ENCODE measurements around the gene ZNF770. TPM values are rescaled to one million over a fixed set of nuclear protein-coding genes. Genes with fewer than 3 reads are reported as not detected.

Gene ZNF770
- total and polyA plus RNA-seq, 10 donors: 9.9 to 44.4 (median 30.6) TPM

- DNase-seq: peak; percentile 99
- peaks cover 0 to 21% (median 0%) of the 10 kb centered on the region in 6 donors for H3K36me3 ChIP-seq
- no peaks in the 10 kb centered on the region for H3K9me3 ChIP-seq
- intact Hi-C loops (cut with DNase I; ENCODE audit: low total_unique reads): no loop called here
- TF ChIP-seq, protein P1, sequence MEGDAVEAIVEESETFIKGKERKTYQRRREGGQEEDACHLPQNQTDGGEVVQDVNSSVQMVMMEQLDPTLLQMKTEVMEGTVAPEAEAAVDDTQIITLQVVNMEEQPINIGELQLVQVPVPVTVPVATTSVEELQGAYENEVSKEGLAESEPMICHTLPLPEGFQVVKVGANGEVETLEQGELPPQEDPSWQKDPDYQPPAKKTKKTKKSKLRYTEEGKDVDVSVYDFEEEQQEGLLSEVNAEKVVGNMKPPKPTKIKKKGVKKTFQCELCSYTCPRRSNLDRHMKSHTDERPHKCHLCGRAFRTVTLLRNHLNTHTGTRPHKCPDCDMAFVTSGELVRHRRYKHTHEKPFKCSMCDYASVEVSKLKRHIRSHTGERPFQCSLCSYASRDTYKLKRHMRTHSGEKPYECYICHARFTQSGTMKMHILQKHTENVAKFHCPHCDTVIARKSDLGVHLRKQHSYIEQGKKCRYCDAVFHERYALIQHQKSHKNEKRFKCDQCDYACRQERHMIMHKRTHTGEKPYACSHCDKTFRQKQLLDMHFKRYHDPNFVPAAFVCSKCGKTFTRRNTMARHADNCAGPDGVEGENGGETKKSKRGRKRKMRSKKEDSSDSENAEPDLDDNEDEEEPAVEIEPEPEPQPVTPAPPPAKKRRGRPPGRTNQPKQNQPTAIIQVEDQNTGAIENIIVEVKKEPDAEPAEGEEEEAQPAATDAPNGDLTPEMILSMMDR (IDR thresholded peaks at IDR 0.05 in 8 of 11, conservative IDR thresholded peaks at IDR 0.05 in 3 of 11): peak; percentile 79 to 98 (median 94)
- TF ChIP-seq POLR2A (IDR thresholded peaks at IDR 0.05) (peak in 2 of 3 donors; percentile 34 to 45), POLR2AphosphoS5 (IDR thresholded peaks at IDR 0.05) (peak; percentile 91 to 95 (median 92))
- peak within 1 kb of the TSS; percentile 66 to 90 (median 84) for H3K27ac ChIP-seq
- peak within 1 kb of the TSS; percentile 77 to 94 (median 91) for H3K4me3 ChIP-seq
- WGBS, 5 donors: 0 to 2% (median 0%) methylated on average over 24 to 44 of the region's 44 CpGs
- no peaks in the 10 kb centered on the region for H3K27me3 ChIP-seq (replicated peaks in 1 of 7)
- H3K4me1 ChIP-seq: peaks cover 19 to 56% (median 46%) of the 10 kb centered on the region in 6 donors
Measured at GRCh38 chr15:34969340-34970097, 18.6 kb downstream of the ZNF770 start, which contains the start of gene AQR. Gene AQR (minus strand): TSS chr15:34969742. CDS start chr15:34969613, 129 bp downstream.

DNA sequence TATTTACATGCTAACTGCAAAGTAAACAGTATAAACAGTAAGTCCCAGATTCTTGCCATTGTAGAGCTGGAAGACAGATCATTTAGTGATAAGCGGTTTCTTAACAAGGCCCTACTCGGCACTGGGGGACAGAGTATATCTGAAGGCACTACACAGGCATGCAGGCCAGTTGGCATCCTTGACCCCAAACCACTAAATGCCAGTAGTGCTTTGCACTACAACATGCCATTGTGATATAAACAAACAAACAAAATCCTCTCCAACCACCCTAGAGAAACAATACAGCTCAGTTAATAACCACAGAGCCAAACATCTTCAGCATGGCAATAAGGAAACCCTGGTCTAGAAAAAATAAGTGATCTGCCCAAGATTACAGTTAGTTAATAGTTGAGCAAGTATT lies 23.8 kb downstream of the ZNF770 start:
- DNase-seq: no peak
- whole genome bisulfite sequencing, 5 donors: 87 to 98% (median 94%) methylated on average over 2 of the region's 2 CpGs
- H3K27me3 ChIP-seq (replicated peaks in 1 of 7): no peaks in the 10 kb centered on the region
- H3K36me3 ChIP-seq: peaks cover 0 to 74% (median 23%) of the 10 kb centered on the region in 6 donors
- intact Hi-C loops (cut with DNase I; ENCODE audit: low total_unique reads): no loop called here
- no peak overlapping the region for H3K27ac ChIP-seq
- no peaks in the 10 kb centered on the region for H3K9me3 ChIP-seq
- TF ChIP-seq, protein P1 (IDR thresholded peaks at IDR 0.05 in 8 of 11, conservative IDR thresholded peaks at IDR 0.05 in 3 of 11): no peak
- no peak for TF ChIP-seq POLR2AphosphoS5 (IDR thresholded peaks at IDR 0.05)
- no peak for TF ChIP-seq POLR2A (IDR thresholded peaks at IDR 0.05)
- peaks cover 19 to 57% (median 45%) of the 10 kb centered on the region in 6 donors for H3K4me1 ChIP-seq
- H3K4me3 ChIP-seq: no peak overlapping the region

GRCh38 chr15:34953851-34954250 lies 34.2 kb downstream of the ZNF770 start:
- no peak for DNase-seq

DNA sequence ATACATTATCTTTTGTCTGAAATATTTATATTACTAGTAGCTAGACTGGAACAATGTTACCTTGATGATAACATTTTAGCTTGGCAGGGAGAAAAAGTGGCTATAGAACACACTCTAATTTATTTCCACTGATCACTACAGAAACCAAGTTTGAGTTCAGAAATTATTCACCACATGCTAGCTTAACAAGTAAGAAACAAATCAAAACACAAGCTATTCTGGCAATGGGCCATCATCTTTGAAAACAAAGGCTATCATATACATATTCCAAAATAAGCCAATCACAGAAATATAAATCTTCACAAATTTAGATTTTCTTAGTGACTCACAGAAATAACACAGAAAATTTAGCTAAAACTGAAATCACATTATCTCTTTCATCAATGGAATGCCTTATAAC lies 35.6 kb downstream of the ZNF770 start:
- no peak for DNase-seq
- peaks cover 0 to 33% (median 6%) of the 10 kb centered on the region in 6 donors for H3K4me1 ChIP-seq
- intact Hi-C loops (cut with DNase I; ENCODE audit: low total_unique reads): no loop called here
- TF ChIP-seq, protein P1 (IDR thresholded peaks at IDR 0.05 in 8 of 11, conservative IDR thresholded peaks at IDR 0.05 in 3 of 11): no peak
- no peak for TF ChIP-seq POLR2AphosphoS5 (IDR thresholded peaks at IDR 0.05)
- TF ChIP-seq POLR2A (IDR thresholded peaks at IDR 0.05): no peak
- no peaks in the 10 kb centered on the region for H3K27me3 ChIP-seq (replicated peaks in 1 of 7)
- H3K9me3 ChIP-seq: no peaks in the 10 kb centered on the region
- no peak overlapping the region for H3K4me3 ChIP-seq
- peaks cover 0 to 99% (median 32%) of the 10 kb centered on the region in 6 donors for H3K36me3 ChIP-seq
- no peak overlapping the region for H3K27ac ChIP-seq

More at GRCh38 chr15:34953851-34954250, 34.2 kb downstream of the ZNF770 start:
- H3K4me1 ChIP-seq: peaks cover 0 to 33% (median 6%) of the 10 kb centered on the region in 6 donors
- H3K27me3 ChIP-seq (replicated peaks in 1 of 7): no peaks in the 10 kb centered on the region
- H3K27ac ChIP-seq: no peak overlapping the region
- intact Hi-C loops (cut with DNase I; ENCODE audit: low total_unique reads): no loop called here
- TF ChIP-seq POLR2A (IDR thresholded peaks at IDR 0.05) (no peak), POLR2AphosphoS5 (IDR thresholded peaks at IDR 0.05) (no peak)
- TF ChIP-seq, protein P1 (IDR thresholded peaks at IDR 0.05 in 8 of 11, conservative IDR thresholded peaks at IDR 0.05 in 3 of 11): no peak
- 79 to 94% (median 81%) methylated on average over 8 of the region's 8 CpGs for WGBS, 5 donors
- H3K36me3 ChIP-seq: peaks cover 0 to 96% (median 30%) of the 10 kb centered on the region in 6 donors
- H3K4me3 ChIP-seq: no peak overlapping the region
- no peaks in the 10 kb centered on the region for H3K9me3 ChIP-seq

All from spleen (tissue), 11 donors.